ENCODE data around the gene TMEM221. TPM values are rescaled to one million over a fixed set of nuclear protein-coding genes. Genes with fewer than 3 reads are reported as not detected.

The TMEM221 gene
- total and polyA plus RNA-seq, 2 donors (not counting 3 experiments of a cell fraction or from before 2014, with no cell fraction given) = 0.08 TPM; not detected in 1

DNA sequence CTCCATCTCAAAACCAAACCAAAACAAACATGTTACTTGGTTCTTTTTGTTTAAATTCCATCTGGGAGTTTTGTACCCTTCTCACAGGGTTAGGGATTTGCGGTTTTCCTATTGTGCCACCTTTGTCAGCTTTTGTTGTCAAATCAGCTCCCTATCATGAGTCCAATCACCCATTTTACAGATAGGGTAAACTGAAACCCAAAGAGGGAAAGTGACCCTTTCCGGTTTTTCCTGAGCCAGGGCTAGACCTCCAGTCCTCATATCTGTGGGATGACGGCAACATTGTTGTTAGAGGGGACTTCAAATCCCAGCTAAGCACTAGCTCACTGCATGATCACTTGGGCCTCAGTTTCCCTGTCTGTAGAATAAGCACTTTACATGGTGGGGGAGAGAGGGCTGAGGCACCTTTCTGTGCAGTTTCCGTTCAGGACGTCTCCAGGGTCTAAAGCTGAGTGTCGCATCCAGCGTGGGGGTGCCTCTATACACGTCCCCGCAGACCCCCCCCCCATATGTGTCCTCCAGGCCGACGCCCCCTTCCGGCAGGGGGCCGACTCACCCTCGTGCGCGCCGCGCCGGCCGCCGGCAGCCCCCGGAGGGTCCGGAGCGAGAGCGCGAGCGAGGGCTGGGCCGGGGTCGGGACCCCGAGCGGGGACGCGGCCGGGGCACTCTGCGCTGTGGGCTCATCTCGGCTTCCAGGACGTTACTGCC, 58.4 kb downstream of the TMEM221 start:
- TF ChIP-seq, protein P1, sequence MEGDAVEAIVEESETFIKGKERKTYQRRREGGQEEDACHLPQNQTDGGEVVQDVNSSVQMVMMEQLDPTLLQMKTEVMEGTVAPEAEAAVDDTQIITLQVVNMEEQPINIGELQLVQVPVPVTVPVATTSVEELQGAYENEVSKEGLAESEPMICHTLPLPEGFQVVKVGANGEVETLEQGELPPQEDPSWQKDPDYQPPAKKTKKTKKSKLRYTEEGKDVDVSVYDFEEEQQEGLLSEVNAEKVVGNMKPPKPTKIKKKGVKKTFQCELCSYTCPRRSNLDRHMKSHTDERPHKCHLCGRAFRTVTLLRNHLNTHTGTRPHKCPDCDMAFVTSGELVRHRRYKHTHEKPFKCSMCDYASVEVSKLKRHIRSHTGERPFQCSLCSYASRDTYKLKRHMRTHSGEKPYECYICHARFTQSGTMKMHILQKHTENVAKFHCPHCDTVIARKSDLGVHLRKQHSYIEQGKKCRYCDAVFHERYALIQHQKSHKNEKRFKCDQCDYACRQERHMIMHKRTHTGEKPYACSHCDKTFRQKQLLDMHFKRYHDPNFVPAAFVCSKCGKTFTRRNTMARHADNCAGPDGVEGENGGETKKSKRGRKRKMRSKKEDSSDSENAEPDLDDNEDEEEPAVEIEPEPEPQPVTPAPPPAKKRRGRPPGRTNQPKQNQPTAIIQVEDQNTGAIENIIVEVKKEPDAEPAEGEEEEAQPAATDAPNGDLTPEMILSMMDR (IDR thresholded peaks at IDR 0.05; ENCODE audit: extremely low read depth in 1 of 2, insufficient read depth in 1 of 2, low read depth in 1 of 2, low read length in 2 of 2) = peak in 1 of 2 donors; percentile 13
- TF ChIP-seq, protein P2, sequence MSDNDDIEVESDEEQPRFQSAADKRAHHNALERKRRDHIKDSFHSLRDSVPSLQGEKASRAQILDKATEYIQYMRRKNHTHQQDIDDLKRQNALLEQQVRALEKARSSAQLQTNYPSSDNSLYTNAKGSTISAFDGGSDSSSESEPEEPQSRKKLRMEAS (IDR thresholded peaks at IDR 0.05; ENCODE audit: insufficient read depth, insufficient read length) = no peak
- no peak for TF ChIP-seq FOS (IDR thresholded peaks at IDR 0.05; ENCODE audit: borderline replicate concordance, insufficient read depth, low read length)
- Histone ChIP-seq H3K79me2 (ENCODE audit: control insufficient read depth, insufficient read depth, low read length) (no peaks in the 10 kb centered on the region), H3K9ac (replicated peaks; ENCODE audit: extremely low read depth, insufficient read depth, low read length) (no peak overlapping the region), H3K4me3 (replicated peaks in 1 of 3; ENCODE audit: insufficient read depth in 1 of 3, low read depth in 1 of 3, low read length in 3 of 3) (peak overlapping the region in 2 of 3 experiments; percentile 41 to 53), H3K36me3 (ENCODE audit: control insufficient read depth in 2 of 2, extremely low read depth in 1 of 2, insufficient read depth in 2 of 2, low read length in 2 of 2) (no peaks in the 10 kb centered on the region), H3K4me2 (ENCODE audit: insufficient read depth, low read length) (peak overlapping the region; percentile 78), H3K9me3 (replicated peaks; ENCODE audit: control insufficient read depth, insufficient read depth, low read length) (no peaks in the 10 kb centered on the region), H2AFZ (ENCODE audit: low read depth, low read length) (peak overlapping the region; percentile 86), H3K4me1 (ENCODE audit: control insufficient read depth, extremely low read depth, insufficient read depth, low read length) (peaks cover 17% of the 10 kb centered on the region), H3K9me1 (replicated peaks; ENCODE audit: control insufficient read depth, extremely low read depth, insufficient read depth, low read length) (no peaks in the 10 kb centered on the region), H3K27ac (ENCODE audit: insufficient read depth, low read depth, low read length) (no peak overlapping the region), H4K20me1 (replicated peaks; ENCODE audit: control insufficient read depth, extremely low read depth, insufficient read depth, low read length) (no peaks in the 10 kb centered on the region), H3K27me3 (ENCODE audit: control insufficient read depth in 2 of 2, insufficient read depth in 2 of 2, low read length in 2 of 2) (peaks cover 6% of the 10 kb centered on the region in 2 experiments)
- DNase-seq (ENCODE audit: low read depth, low spot score) (no peak), FAIRE-seq (no peak)
- POLR2A ChIA-PET = no interaction called here
- CTCF ChIA-PET = interaction anchor here (0.7 to 8.6 kb wide), 10 partner anchors 9 to 58 kb away, joined by 3 to 180 read pairs (median 4); partner anchors contain the start of genes ANO8, BST2, PLVAP and TMEM221
- BruUV-seq (replicated peaks) = no TSS peak
- dilution Hi-C loops (cut with MboI; ENCODE audit: extremely low pct_ligation_motif_present, low sequenced_read_pairs) = no loop called here
- intact Hi-C loops (cut with micrococcal nuclease) = no loop called here

DNA sequence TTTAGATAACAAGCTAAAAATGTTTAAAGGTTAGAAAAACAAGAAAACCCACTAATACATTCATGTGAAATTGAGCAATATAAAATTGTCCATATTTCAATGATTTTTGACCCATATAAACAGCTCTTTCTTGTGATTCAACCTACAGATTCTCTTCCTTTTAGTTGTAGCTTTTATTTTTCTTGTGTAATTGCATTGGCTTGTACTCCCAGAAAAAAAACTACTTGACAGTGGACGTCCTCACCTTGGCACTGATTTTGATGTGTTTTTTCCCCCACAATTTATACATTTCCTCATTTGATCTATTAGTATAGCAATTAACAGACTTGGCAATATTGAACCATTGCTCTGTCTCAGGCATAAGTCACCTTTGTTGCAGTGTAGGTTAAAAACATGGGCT, 59.2 kb downstream of the TMEM221 start:
- Histone ChIP-seq H3K9ac (replicated peaks; ENCODE audit: extremely low read depth, insufficient read depth, low read length) (no peak overlapping the region), H3K4me3 (replicated peaks in 1 of 3; ENCODE audit: insufficient read depth in 1 of 3, low read depth in 1 of 3, low read length in 3 of 3) (no peak overlapping the region), H3K9me1 (replicated peaks; ENCODE audit: control insufficient read depth, extremely low read depth, insufficient read depth, low read length) (no peaks in the 10 kb centered on the region), H3K4me2 (ENCODE audit: insufficient read depth, low read length) (no peak overlapping the region), H4K20me1 (replicated peaks; ENCODE audit: control insufficient read depth, extremely low read depth, insufficient read depth, low read length) (no peaks in the 10 kb centered on the region), H3K27me3 (ENCODE audit: control insufficient read depth in 2 of 2, insufficient read depth in 2 of 2, low read length in 2 of 2) (peaks cover 6% of the 10 kb centered on the region in 2 experiments), H3K79me2 (ENCODE audit: control insufficient read depth, insufficient read depth, low read length) (no peaks in the 10 kb centered on the region), H3K36me3 (ENCODE audit: control insufficient read depth in 2 of 2, extremely low read depth in 1 of 2, insufficient read depth in 2 of 2, low read length in 2 of 2) (no peaks in the 10 kb centered on the region), H3K9me3 (replicated peaks; ENCODE audit: control insufficient read depth, insufficient read depth, low read length) (no peaks in the 10 kb centered on the region), H3K4me1 (ENCODE audit: control insufficient read depth, extremely low read depth, insufficient read depth, low read length) (peaks cover 16% of the 10 kb centered on the region), H3K27ac (ENCODE audit: insufficient read depth, low read depth, low read length) (no peak overlapping the region), H2AFZ (ENCODE audit: low read depth, low read length) (no peak overlapping the region)
- dilution Hi-C loops (cut with MboI; ENCODE audit: extremely low pct_ligation_motif_present, low sequenced_read_pairs) = no loop called here
- ChIA-PET POLR2A (interaction anchor here (0.5 to 0.6 kb wide), 2 partner anchors 47 to 717 kb away, joined by 3 to 7 read pairs; no protein-coding TSS in a partner anchor), CTCF (interaction anchor here (0.7 to 8.6 kb wide), 10 partner anchors 12 to 96 kb away, joined by 3 to 180 read pairs (median 4); partner anchors contain the start of genes ANO8, MRPL34 and PLVAP)
- no peak for TF ChIP-seq JUN (IDR thresholded peaks at IDR 0.05; ENCODE audit: borderline replicate concordance, insufficient read depth, insufficient read length, low read depth)
- TF ChIP-seq, protein P2 (IDR thresholded peaks at IDR 0.05; ENCODE audit: insufficient read depth, insufficient read length) = no peak
- no peak for TF ChIP-seq FOS (IDR thresholded peaks at IDR 0.05; ENCODE audit: borderline replicate concordance, insufficient read depth, low read length)
- TF ChIP-seq POLR2A (IDR thresholded peaks at IDR 0.05; ENCODE audit: low read depth, low read length) = no peak
- TF ChIP-seq, protein P1 (IDR thresholded peaks at IDR 0.05; ENCODE audit: extremely low read depth in 1 of 2, insufficient read depth in 1 of 2, low read depth in 1 of 2, low read length in 2 of 2) = no peak
- TF ChIP-seq POLR2AphosphoS5 (IDR thresholded peaks at IDR 0.05; ENCODE audit: insufficient read depth, low read depth, low read length) = no peak
- TF ChIP-seq EZH2 (IDR thresholded peaks at IDR 0.05; ENCODE audit: borderline replicate concordance, low read depth, low read length, severe bottlenecking) = no peak
- TF ChIP-seq MYC (IDR thresholded peaks at IDR 0.05; ENCODE audit: low read depth, low read length) = no peak
- no peak for TF ChIP-seq GATA2 (IDR thresholded peaks at IDR 0.05; ENCODE audit: insufficient read depth, insufficient read length, low read depth, low read length)
- FAIRE-seq (no peak), DNase-seq (ENCODE audit: low read depth, low spot score) (no peak)
- no TSS peak for BruUV-seq (replicated peaks)
- intact Hi-C loops (cut with micrococcal nuclease) = no loop called here

All from endothelial cell of umbilical vein (primary cell).